Measurements from ENCODE around the gene CREB3.
A peak's percentile ranks its signal among the peaks of the same experiment; 100 is the strongest.

CREB3 gene

GRCh38 chr9:35756275-35757225 is 24.1 kb downstream of the CREB3 start:
- no peaks in the 10 kb centered on the region for H3K27me3 ChIP-seq (ENCODE audit: low read length)
- H3F3A ChIP-seq (ENCODE audit: insufficient read depth), result peaks cover 18% of the 10 kb centered on the region
- H3K79me2 ChIP-seq (ENCODE audit: insufficient read depth, low read length), result no peaks in the 10 kb centered on the region
- peak overlapping the region; percentile 69 for H3K4me2 ChIP-seq (ENCODE audit: low read depth, low read length, poor library complexity, severe bottlenecking)
- H2AFZ ChIP-seq (ENCODE audit: low read depth, low read length, severe bottlenecking), result peak overlapping the region; percentile 78
- H3K9ac ChIP-seq (ENCODE audit: low read length), result peak overlapping the region; percentile 66
- H3K9me3 ChIP-seq (ENCODE audit: insufficient read depth, low read length), result no peaks in the 10 kb centered on the region
- peak overlapping the region; percentile 64 for H3K27ac ChIP-seq (ENCODE audit: low read depth, low read length)
- TF ChIP-seq CTCF (IDR thresholded peaks at IDR 0.05; ENCODE audit: insufficient read depth, low read length, poor library complexity, severe bottlenecking) (peak; percentile 99), EZH2phosphoT487 (conservative IDR thresholded peaks at IDR 0.05; ENCODE audit: low read length) (no peak)
- H3K36me3 ChIP-seq (ENCODE audit: low read length), result no peaks in the 10 kb centered on the region
- H3K4me3 ChIP-seq (ENCODE audit: insufficient read depth, low read length, poor library complexity, severe bottlenecking), result peak overlapping the region; percentile 71
- no peaks in the 10 kb centered on the region for H4K20me1 ChIP-seq (ENCODE audit: low read depth, low read length)
- no peaks in the 10 kb centered on the region for H3K9me2 ChIP-seq (replicated peaks; ENCODE audit: insufficient read depth, low read length)

DNA sequence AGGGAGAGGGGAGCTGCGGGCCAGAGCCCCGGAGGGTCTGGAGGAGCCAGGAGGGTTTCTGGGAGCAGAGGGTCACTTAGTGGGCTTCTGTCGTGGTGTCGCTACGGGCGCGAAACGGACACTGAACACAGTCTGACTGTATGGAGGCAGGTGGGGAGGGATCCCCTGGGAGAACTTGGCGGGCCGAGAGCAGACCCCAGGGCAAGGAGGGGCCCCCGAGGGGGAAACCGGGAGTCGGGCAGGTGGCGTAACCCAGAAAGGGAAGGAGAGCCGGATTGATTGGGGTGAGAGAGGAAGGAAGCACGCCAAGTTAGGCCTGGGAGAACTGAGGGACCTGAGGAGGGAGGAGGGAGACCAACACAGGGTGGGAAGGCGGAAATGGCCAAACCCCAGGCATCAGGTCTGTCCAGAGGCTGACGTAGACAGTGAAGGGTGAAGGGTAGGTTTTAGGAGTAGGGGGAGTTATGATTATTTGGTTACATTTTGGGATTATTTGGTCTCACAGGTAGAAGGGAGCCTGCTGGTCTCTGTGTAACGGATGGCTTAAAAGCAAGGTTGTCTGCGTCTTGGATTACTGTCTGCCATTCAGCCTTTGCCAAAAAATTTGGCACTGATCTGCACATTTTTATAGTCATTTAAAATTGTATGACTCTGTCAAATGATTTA is 24.9 kb downstream of the CREB3 start:
- Histone ChIP-seq H3K4me2 (ENCODE audit: low read depth, low read length, poor library complexity, severe bottlenecking) (peak overlapping the region; percentile 69), H3K9ac (ENCODE audit: low read length) (peak overlapping the region; percentile 66), H3K9me3 (ENCODE audit: insufficient read depth, low read length) (no peaks in the 10 kb centered on the region), H3F3A (ENCODE audit: insufficient read depth) (peaks cover 18% of the 10 kb centered on the region), H3K27ac (ENCODE audit: low read depth, low read length) (peak overlapping the region; percentile 64), H3K4me3 (ENCODE audit: insufficient read depth, low read length, poor library complexity, severe bottlenecking) (peak overlapping the region; percentile 71), H3K79me2 (ENCODE audit: insufficient read depth, low read length) (no peaks in the 10 kb centered on the region), H3K36me3 (ENCODE audit: low read length) (no peaks in the 10 kb centered on the region), H2AFZ (ENCODE audit: low read depth, low read length, severe bottlenecking) (peak overlapping the region; percentile 78), H3K9me2 (replicated peaks; ENCODE audit: insufficient read depth, low read length) (no peaks in the 10 kb centered on the region), H3K27me3 (ENCODE audit: low read length) (no peaks in the 10 kb centered on the region), H4K20me1 (ENCODE audit: low read depth, low read length) (no peaks in the 10 kb centered on the region)
- TF ChIP-seq CTCF (IDR thresholded peaks at IDR 0.05; ENCODE audit: insufficient read depth, low read length, poor library complexity, severe bottlenecking), result no peak

GRCh38 chr9:35757892-35758275 is 25.4 kb downstream of the CREB3 start:
- TF ChIP-seq CTCF (IDR thresholded peaks at IDR 0.05; ENCODE audit: insufficient read depth, low read length, poor library complexity, severe bottlenecking) (no peak), EZH2phosphoT487 (conservative IDR thresholded peaks at IDR 0.05; ENCODE audit: low read length) (no peak)
- H3K27me3 ChIP-seq (ENCODE audit: low read length), result no peaks in the 10 kb centered on the region
- no peak overlapping the region for H3K4me3 ChIP-seq (ENCODE audit: insufficient read depth, low read length, poor library complexity, severe bottlenecking)
- H3K9me3 ChIP-seq (ENCODE audit: insufficient read depth, low read length), result no peaks in the 10 kb centered on the region
- no peaks in the 10 kb centered on the region for H3K9me2 ChIP-seq (replicated peaks; ENCODE audit: insufficient read depth, low read length)
- no peaks in the 10 kb centered on the region for H4K20me1 ChIP-seq (ENCODE audit: low read depth, low read length)
- peak overlapping the region; percentile 66 for H3K9ac ChIP-seq (ENCODE audit: low read length)
- peaks cover 18% of the 10 kb centered on the region for H3F3A ChIP-seq (ENCODE audit: insufficient read depth)
- H3K79me2 ChIP-seq (ENCODE audit: insufficient read depth, low read length), result no peaks in the 10 kb centered on the region
- H2AFZ ChIP-seq (ENCODE audit: low read depth, low read length, severe bottlenecking), result no peak overlapping the region
- peak overlapping the region; percentile 64 for H3K27ac ChIP-seq (ENCODE audit: low read depth, low read length)
- H3K4me2 ChIP-seq (ENCODE audit: low read depth, low read length, poor library complexity, severe bottlenecking), result peak overlapping the region; percentile 69
- no peaks in the 10 kb centered on the region for H3K36me3 ChIP-seq (ENCODE audit: low read length)

Data from SU-DHL-6 (cell line).